KBM-7 (cell line): Measurements from ENCODE around the gene ZXDC.

ENCODE experiments used
- DNase-seq: peaks from one replicate; pipeline ENCODE4 v3.0.0-alpha.2; 2015
- in situ Hi-C: fragments of 300-500 bp; cut with MboI; formaldehyde crosslinking; loops from 2 replicates; pipeline ENCODE4 v1.14.3; 2020; ENCODE audit warnings: low sequenced_read_pairs, low pct_unique_long_range_greater_than_20kb, mixed read lengths

ZXDC gene

DNA sequence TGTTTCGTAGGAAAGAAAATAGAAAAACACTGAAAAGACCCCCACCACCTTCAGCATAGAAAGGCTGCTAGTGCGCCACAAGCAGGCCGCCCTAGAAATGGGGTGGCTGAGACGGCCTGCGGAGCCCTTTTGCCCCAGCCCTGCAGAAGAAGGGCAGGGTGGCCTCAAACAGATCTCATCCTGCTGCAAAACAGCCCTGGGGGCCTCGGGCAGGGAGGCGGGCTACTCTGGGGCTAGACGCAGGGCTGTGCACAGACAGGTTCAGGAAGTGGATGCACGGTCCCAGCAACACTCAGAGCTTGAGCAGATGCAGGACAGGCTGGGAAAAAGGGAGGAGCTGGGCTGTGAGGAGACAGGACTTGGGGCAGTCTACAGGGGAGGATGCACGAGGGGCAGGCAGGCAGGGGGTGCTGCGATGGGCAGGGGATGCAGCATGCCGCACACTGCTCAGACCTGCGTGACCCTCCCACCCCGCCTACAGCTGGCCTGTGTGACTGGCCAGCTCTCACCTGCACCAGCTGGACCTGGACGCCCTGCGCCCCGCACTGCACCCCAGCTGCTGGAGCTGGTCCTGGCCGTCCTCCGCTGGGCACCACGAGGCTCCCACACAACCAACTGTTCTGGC is 34.3 kb downstream of the ZXDC start:
- DNase-seq = no peak
- in situ Hi-C loops = no loop called here

DNA sequence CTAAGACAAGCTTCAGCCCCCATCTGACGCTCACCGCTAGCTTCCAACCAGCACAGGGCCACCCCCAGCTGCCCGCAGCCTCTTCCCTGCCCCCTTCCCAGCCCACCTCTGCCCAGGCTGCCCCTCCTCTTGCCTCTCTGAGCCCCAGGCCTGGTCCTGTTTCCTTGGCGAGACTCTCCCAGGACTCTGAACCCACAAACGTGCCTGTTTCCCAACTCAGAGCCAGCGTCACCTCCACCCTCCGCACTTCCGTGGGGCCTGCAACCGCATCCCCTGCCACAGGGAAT is 35.0 kb downstream of the ZXDC start:
- in situ Hi-C loops = no loop called here
- DNase-seq = no peak

DNA sequence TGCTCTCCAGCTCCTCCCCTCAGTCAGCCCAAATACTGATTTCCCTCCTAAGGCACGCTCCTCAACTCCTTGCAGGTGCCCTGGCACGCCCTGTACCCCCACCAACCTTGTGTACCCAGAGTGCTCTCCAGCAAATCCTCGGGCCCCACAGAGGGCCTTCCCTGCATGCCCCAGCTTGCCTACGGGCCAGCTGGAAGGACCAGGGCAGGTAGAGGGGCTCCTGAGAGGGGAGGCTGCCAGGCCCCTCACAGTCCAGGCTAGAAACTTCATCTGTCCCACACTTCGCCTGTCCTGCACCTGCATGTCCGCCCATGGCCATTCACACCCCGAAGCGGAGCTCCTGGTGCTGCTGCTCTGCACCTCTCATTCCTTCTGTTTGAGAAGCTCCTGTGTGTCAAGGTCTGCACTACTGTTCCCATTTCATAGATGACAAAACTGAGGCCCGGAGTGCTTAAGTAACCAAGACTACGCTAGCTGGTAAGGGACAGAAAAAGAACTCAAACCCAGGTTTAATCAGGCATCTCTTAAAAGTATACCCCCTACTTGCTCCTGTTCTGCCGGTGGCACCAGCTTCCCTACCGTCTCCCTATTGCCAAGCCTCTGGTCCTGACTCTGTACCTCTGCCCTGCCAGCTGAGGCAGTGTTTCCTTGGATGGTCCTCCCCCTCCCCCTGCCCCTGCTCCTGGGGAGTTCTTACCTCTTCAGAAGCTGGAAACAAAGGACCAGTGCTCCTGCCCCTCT is 35.6 kb downstream of the ZXDC start:
- in situ Hi-C loops = no loop called here
- DNase-seq = no peak

DNA sequence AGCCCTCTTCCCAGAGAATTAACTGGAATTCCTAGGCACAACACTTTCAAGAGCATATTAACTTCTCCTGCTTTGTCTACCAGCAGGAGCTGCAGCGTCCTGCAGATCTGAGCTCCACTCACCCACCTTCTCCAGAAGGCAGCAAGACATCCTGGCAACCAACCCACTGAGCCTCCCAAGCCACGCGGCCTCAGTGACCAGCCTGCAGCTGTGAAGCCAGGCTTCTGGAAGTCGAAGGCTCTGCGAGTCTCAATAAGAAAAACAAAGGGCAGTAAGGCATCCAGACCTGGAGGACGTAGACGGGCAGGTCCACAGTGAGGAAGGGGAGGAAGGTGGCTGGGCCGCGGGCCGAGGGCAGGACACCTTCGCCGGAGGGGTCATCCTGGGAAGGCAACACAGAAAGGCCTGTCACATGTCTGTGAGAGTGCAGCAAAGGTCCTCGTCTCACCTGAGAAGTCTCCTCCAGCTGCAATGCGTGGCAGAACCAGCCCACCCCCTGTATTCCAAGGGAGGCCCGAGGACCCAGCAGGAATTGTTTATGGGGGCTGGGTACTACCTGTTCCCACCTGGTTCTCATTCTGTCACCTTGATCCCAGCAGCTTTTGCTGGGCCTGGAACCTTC is 36.2 kb downstream of the ZXDC start:
- in situ Hi-C loops = no loop called here
- no peak for DNase-seq

DNA sequence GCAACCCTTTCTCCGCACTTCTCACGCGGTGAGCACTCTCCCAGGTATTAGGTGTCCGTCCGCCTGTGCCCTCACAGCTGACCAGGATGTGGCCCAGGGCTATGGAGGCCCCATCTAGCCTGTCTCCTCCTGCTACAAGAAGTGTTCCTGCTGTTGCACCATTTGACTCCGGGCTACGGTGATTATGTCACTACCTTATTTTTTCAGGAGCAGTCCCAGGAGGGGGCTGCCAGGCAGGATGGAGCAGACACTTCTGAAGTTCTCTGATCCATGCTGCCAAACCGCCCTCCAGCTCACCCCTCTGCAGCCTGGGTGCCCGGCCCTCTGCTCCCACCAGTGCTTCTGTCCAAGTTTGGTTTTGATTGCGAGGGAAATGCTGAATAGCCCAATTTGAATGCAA is 36.9 kb downstream of the ZXDC start:
- no peak for DNase-seq
- in situ Hi-C loops = no loop called here

DNA sequence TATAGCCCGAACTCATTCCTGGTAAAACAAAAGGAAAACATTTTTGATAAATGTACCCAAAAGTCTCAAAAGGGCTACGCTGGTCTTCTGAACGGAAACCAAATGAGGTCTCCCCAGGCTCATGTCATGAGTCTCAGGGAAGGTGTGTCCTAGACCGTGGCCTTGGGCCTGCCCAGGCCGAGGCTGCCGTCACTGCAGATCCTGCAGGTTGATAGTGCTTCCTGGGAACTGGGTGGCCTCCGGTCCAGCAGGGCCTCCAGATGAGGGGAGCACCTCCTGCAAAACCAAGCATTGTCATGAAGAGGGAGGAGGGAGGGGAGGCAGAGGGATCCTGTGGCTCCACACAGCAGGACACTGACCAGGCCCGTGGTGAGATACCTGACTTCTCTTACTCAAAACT is 37.5 kb downstream of the ZXDC start:
- in situ Hi-C loops = no loop called here
- no peak for DNase-seq

DNA sequence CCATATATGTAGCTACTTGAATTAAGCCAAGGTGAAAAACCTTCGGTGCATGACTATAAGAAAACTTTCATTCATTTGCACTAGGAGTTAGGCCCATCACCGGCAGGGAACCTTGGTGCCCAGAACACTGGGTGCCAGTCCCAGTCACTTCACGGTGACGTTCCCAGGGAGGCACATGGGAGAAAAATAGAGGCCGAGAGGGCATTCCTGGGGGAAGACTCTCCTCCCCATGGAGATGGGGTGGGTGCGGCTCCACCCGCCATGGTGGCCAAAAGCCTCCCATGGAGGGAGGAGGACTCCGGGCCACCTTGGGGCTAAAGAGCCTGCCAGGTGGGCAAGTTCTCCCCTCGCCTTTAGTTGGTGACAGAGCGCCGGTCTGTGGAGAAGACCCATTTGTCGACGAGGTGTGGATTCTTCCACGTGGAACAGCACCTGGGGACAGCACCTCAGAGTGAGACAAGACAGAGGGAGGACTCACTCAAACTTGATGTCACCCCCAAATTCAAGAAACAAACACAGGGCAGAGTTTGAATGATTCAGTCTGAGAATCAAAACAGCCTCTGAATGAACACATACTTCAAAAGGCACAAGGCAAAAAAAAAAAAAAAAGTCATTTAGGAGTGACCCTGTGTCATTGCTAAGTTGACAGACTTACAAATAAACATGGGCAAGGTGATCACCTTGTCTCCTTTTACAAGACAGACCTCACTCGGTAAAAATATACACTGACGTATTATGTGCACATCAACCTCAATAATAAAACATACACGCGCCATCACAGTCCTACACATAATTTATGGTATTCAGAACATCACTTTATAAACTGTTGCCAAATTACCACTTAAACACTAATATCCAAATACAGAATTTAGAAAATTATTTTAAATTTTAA is 38.6 kb downstream of the ZXDC start:
- no peak for DNase-seq
- in situ Hi-C loops = no loop called here

DNA sequence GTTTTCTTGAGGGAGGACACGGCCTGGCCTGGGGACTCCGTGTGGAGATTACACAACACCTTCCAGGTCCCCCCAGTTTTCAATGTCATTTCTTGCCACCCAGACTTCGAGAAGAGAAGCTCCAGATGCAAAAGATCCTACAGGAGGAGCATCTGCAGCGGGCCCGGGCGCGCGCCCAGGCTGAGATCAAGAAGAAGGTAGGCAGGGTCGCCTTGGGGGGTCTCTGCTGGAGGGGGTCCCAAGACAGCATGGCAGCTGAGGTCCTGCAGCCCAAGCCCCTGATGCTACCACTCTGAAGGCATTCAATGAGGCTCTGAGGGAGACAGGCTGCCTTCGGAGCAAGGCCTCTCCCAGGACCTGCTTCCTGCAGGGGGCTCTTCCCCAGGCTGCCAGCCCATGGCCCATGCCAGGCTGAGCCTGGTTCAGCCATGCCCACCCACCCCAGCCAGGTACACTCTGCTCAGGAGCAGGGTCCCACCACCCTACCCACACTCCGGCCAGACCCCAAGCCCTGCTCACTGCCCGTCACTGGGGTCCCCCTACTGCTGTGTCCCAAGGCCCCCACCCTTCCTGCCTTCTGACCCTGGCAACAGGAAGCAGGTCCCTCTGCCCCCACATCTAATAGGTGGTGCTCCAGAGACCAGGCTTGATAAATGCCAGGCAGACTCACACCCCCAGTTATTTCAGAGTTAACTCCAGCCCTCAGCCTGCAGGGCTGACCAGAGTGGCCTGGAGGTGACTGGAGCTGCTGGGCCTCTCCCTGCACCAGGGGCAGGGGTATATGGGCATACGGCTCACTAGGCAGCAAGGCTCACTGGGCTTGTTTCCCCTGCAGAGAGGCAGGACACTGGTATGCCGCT is 40.0 kb downstream of the ZXDC start:
- in situ Hi-C loops = no loop called here
- no peak for DNase-seq

DNA sequence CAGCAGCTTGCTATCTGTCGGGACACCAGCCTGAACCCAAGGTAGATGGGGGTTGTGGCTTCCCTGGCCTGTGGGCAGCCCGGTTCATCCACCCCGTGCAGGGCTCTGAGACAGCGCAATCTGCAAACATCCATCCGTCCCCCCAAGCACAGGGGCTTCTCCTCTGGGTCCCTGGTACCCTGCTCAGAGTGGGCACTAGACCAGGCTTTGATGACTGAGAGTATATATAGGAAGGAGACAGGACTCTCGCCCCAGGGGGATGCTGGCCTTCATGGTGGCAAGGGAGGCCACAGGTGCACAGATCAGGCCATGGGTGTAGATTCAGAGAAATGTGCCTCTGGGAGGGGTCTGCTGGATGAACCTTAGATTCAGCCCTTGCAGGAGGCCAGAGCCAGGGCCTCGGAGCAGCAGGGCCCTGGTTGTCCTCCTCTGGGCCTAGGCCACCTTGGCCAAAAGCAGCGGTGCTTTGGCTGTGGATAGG is 40.7 kb downstream of the ZXDC start:
- DNase-seq = no peak
- in situ Hi-C loops = no loop called here

DNA sequence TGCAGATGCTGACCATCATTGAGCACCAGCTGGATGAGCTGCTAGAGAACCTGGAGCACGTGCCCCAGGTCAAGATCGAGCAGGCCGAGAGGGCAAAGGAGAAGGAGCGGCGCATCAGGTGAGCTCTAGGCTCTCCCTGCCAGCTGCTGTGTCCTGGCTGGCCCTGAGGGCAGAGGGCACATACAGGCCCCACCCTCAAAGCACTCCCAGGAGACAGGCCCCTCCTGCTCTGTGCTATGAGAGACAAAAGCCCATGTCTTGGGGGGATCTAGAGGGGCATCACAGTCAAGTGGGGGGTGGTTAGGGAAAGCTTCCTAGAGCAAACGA is 41.5 kb downstream of the ZXDC start:
- in situ Hi-C loops = no loop called here
- DNase-seq = no peak

DNA sequence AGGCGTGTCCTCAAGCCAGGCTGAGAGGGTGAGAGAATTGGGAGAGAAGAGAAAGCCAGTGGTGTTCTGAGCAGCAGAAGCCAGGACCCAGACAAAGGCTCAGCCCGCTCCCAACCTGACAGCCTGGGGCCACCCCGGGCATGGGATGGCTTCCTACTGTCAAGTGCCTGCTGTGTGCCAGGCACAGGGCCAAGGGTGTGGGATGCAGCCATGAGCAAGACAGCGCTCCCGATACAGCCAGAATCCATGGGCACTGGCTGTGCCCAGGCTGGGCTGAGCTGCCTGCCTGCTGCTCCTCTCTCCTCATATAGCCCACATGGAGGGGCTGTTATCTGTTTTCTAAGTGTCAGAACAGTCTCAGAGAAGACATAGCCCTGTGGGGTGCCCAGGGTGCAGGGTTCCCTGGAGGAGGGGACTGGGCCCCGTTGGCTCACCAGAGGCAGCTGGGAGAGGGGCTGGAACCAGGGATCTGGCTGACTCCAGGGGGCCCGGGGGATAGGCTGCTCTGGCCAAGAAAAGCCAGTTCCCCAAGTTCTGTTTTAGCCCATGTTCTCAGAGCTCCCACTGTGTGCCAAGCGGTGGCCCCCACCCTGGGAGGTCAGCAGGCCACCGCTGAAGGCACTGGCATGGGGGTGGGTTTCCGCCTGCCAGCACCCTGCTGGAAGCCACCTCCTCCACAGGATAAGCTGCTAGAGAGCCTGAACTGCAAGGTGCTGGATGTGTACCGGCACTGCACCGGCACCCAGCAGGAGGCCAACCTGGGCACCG is 42.0 kb downstream of the ZXDC start:
- in situ Hi-C loops = no loop called here
- no peak for DNase-seq

DNA sequence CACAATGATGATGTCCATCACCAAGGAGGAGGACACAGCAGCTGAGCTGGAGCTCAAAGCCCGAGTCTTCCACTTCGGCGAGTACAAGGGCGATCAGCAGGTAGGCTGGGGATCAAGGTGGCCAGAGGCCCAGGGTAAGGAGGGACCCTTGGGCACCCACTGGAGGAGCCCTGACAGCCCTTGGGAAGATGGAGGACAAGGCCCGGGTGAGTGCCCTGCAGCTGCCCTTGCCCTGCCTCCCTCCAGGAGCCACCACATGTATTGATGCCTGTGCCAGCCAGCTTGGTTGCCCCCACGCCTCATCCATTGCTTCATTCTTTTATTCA is 42.6 kb downstream of the ZXDC start:
- no peak for DNase-seq
- in situ Hi-C loops = no loop called here

DNA sequence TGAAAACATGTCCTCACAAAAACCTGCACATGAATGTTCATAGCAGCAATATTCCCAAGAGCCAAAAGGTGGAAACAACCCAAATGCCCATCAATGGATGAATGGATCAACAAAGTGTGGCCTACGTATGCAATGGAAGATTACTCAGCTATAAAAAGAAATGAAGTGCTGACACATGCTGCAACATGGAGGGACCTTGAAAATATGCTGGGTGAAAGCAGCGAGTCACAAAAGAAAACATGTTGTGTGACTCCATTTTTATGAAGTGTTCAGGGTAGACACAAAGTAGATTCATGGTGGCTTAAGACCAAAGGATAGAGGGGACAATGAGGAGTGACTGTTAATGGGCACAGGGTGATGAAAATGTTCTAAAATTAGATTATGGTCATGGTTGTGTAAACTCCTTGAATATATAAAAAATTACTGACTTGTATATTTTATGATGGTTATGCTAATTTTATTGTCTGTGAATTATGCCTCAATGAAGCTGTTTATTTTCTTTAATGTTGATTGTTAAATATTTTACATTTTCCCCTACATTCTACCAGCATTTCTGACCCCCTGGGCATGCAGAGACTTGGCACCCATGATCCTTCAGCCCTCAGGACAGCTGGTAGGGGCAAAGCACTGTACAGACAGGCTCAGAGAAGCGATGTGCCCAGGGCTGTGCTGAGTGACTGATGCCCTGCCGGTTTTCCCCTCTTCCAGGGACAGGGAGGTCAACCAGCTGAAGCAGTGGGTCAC is 43.2 kb downstream of the ZXDC start:
- no peak for DNase-seq
- in situ Hi-C loops = no loop called here

DNA sequence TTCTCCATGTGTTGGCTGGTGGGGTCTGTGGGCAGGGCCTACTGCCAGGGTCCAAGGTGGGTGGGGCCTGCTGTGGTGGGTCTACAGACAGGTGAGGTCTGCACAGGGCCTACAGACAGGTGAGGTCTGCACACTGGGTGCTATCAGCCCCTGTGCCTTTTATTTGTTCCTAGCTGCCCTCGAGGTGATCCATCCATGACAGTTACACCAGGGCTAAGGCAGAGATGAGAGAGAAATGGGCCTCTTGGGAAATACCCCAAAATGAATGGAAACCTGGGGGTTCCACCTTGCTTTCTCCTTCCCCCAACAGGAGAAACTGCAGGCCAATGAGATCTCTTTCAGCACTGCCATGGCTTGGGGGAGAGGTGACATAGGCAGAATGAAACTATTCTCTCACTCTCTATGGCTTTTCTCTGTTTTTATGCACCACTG is 44.6 kb downstream of the ZXDC start:
- in situ Hi-C loops = no loop called here
- no peak for DNase-seq

DNA sequence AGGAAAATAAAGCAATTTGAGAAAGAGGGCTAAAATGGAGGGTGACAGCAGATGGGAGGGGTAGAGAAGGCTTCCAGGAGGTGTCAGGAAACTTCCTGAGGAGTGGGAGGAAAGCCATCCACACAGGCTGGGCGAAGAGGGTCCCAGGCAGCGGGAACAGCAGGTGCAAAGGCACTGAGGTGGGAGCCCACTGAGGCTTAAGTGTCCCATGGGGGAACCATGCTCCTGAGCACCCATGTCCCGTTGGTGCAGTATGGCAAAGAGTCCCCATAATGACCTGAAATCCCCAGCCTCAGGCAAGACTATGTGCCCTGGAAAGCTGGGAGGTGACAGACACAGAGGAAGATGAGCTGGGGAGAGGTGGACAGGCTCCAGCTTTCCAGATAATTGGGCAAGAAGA is 50.9 kb downstream of the ZXDC start:
- no peak for DNase-seq
- in situ Hi-C loops = no loop called here

DNA sequence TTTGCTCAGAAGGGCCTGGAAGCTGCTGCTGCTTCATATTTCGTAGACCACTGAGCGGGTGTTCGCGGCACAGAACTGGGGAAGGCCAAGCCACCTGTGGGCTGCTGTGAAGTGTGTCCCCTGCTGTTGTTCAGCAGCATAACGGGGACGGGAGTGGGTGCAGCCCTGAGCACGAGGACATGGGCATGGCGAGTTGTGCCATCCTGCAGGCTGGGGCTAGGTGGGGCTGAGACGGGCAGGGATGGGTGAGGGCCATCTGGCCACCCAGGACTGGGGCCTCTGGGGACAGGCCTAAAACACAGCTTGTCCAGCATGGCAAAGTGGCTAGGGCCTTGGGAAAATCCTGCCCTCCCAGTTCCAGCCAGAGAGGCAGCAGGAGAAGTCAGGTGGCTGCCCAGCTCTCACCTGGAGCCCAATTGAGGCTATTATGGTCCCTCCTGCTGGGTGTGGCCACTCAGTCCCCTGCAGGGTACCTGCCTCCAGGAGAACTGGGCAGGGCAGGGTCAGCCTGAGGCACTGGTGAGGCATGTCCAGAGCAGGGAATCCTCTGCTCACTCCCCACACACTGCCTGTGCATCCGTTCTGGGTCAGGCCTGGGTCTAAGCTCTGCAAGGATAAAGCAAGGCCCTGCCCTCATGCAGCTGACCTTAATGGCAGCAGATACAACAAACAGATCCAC is 51.5 kb downstream of the ZXDC start:
- in situ Hi-C loops = no loop called here
- DNase-seq = no peak
